ENCODE results near the gene KCNQ4.
A peak's percentile ranks its signal among the peaks of the same experiment; 100 is the strongest.

Gene KCNQ4

GRCh38 chr1:40755067-40755466 is 28.5 kb upstream of the KCNQ4 start:
- DNase-seq (ENCODE audit: low read depth) = peak; percentile 31
- no peak overlapping the region for H3K4me3 ChIP-seq (ENCODE audit: low read length)
- no peak for TF ChIP-seq CTCF (conservative IDR thresholded peaks at IDR 0.05; ENCODE audit: low read length)

GRCh38 chr1:40756523-40756922 is 27.1 kb upstream of the KCNQ4 start:
- no peak overlapping the region for H3K4me3 ChIP-seq (ENCODE audit: low read length)
- TF ChIP-seq CTCF (conservative IDR thresholded peaks at IDR 0.05; ENCODE audit: low read length) = no peak

GRCh38 chr1:40757084-40757483 is 26.5 kb upstream of the KCNQ4 start:
- no peak for DNase-seq (ENCODE audit: low read depth)
- no peak for TF ChIP-seq CTCF (conservative IDR thresholded peaks at IDR 0.05; ENCODE audit: low read length)
- H3K4me3 ChIP-seq (ENCODE audit: low read length) = no peak overlapping the region

More at GRCh38 chr1:40756523-40756922, 27.1 kb upstream of the KCNQ4 start:
- no peak for DNase-seq (ENCODE audit: low read depth)

GRCh38 chr1:40758004-40758403 is 25.6 kb upstream of the KCNQ4 start:
- TF ChIP-seq CTCF (conservative IDR thresholded peaks at IDR 0.05; ENCODE audit: low read length) = no peak
- H3K4me3 ChIP-seq (ENCODE audit: low read length) = no peak overlapping the region
- DNase-seq (ENCODE audit: low read depth) = no peak

- no peak overlapping the region for H3K4me3 ChIP-seq (ENCODE audit: low read length)
- no peak for DNase-seq (ENCODE audit: low read depth)
- TF ChIP-seq CTCF (conservative IDR thresholded peaks at IDR 0.05; ENCODE audit: low read length) = no peak
Observed at GRCh38 chr1:40758578-40759343, 24.8 kb upstream of the KCNQ4 start.

GRCh38 chr1:40760984-40761383 is 22.6 kb upstream of the KCNQ4 start:
- TF ChIP-seq CTCF (conservative IDR thresholded peaks at IDR 0.05; ENCODE audit: low read length) = no peak
- peak; percentile 31 for DNase-seq (ENCODE audit: low read depth)

More at GRCh38 chr1:40760984-40761383, 22.6 kb upstream of the KCNQ4 start:
- no peak overlapping the region for H3K4me3 ChIP-seq (ENCODE audit: low read length)
